PC-3 (cell line): ENCODE data around the gene ZNF557. TPM values are rescaled to one million over a fixed set of nuclear protein-coding genes. Genes with fewer than 3 reads are reported as not detected.

Experiments
- ATAC-seq: fragments of 200-7000 bp; cut with Tn5 transposase; 2 replicates; pipeline ENCODE4 v1.9.1; 2020; ENCODE audit warnings: mild to moderate bottlenecking, moderate library complexity
- BruUV-seq: library from RNA; stranded (reverse); fragments of 400-500 nt; replicated peaks from 2 replicates; lab custom pipeline; 2021; lab: Mats Ljungman, UMichigan
- CTCF ChIA-PET: fragments of 300-600 bp; sonication (Branson Sonifier 250); formaldehyde crosslinking; loops from one replicate; lab custom pipeline; 2022; ENCODE audit warnings: antibody characterized with exemption; lab: Charles Lee
- POLR2A ChIA-PET: fragments of 300-600 bp; sonication (Branson Sonifier 250); formaldehyde crosslinking; loops from one replicate; lab custom pipeline; 2022; ENCODE audit warnings: antibody characterized with exemption; ENCODE audit not compliant: unreplicated experiment; lab: Charles Lee
- DNase-seq: peaks from one replicate; pipeline ENCODE4 v3.0.0-alpha.2; 2015
- H2AFZ ChIP-seq: fragments of 300-600 bp; sonication (generic); 2 replicates; pipeline ENCODE4 v1.6.0; 2016; ENCODE audit warnings: antibody characterized with exemption, low read length
- H3F3A ChIP-seq: fragments of 300-600 bp; sonication (generic); one replicate; pipeline ENCODE4 v1.6.0; 2017; ENCODE audit warnings: antibody characterized with exemption, low read length, control low read depth, mild to moderate bottlenecking; ENCODE audit not compliant: unreplicated experiment
- H3K27ac ChIP-seq: fragments of 300-600 bp; sonication (generic); 2 replicates; pipeline ENCODE4 v1.5.1; 2016; ENCODE audit warnings: mild to moderate bottlenecking, low read length
- H3K27me3 ChIP-seq: fragments of 300-600 bp; sonication (generic); 2 replicates; pipeline ENCODE4 v1.6.1; 2016; ENCODE audit warnings: low read length, mixed read lengths
- H3K36me3 ChIP-seq: fragments of 300-600 bp; sonication (generic); 2 replicates; pipeline ENCODE4 v1.6.1; 2016; ENCODE audit warnings: low read depth, mixed run types, low read length, mixed read lengths
- H3K4me1 ChIP-seq: fragments of 300-600 bp; sonication (generic); 2 replicates; pipeline ENCODE4 v1.5.1; 2016; ENCODE audit warnings: low read length; ENCODE audit not compliant: insufficient read depth
- H3K4me2 ChIP-seq: fragments of 300-600 bp; sonication (generic); 2 replicates; pipeline ENCODE4 v1.6.0; 2016; ENCODE audit warnings: low read length
- H3K4me3 ChIP-seq: fragments of 300-600 bp; sonication (generic); 2 replicates; pipeline ENCODE4 v1.5.1; 2016; ENCODE audit warnings: mild to moderate bottlenecking, low read length, mixed read lengths
- H3K79me2 ChIP-seq: fragments of 300-600 bp; sonication (generic); 2 replicates; pipeline ENCODE4 v1.6.1; 2017; ENCODE audit warnings: low read length, mixed read lengths
- H3K9ac ChIP-seq: fragments of 300-600 bp; sonication (generic); 2 replicates; pipeline ENCODE4 v1.6.0; 2016; ENCODE audit warnings: mild to moderate bottlenecking, low read length
- H3K9me2 ChIP-seq: fragments of 300-600 bp; sonication (generic); replicated peaks from 2 replicates; pipeline ENCODE4 v1.6.1; 2016; ENCODE audit warnings: mixed run types, low read length, mixed read lengths
- H3K9me3 ChIP-seq: fragments of 300-600 bp; sonication (generic); 2 replicates; pipeline ENCODE4 v1.6.1; 2016; ENCODE audit warnings: low read length, mixed read lengths
- H4K20me1 ChIP-seq: fragments of 300-600 bp; sonication (generic); 2 replicates; pipeline ENCODE4 v1.6.1; 2016; ENCODE audit warnings: low read length, mixed read lengths
- EZH2 ChIP-seq: fragments of 300-600 bp; sonication (generic); IDR thresholded peaks from one replicate; pipeline ENCODE4 v1.6.1; 2017; ENCODE audit warnings: antibody characterized with exemption, mild to moderate bottlenecking, low read length; ENCODE audit not compliant: unreplicated experiment
- EZH2phosphoT487 ChIP-seq: fragments of 300-600 bp; sonication (generic); IDR thresholded peaks from 2 replicates; pipeline ENCODE4 v1.6.1; 2018; ENCODE audit warnings: mild to moderate bottlenecking, antibody characterized with exemption, low read length, borderline replicate concordance
- intact Hi-C: fragments of 100-400 bp; cut with micrococcal nuclease; formaldehyde crosslinking; loops from 2 replicates; pipeline ENCODE4 v1.9.0; 2023
- total RNA-seq: library from RNA; depleted of rRNA; stranded (reverse); fragments of >200 nt; gene quantifications from 2 replicates; pipeline ENCODE4 v1.2.3, GENCODE V29; 2014
- TF ChIP-seq, protein P1 (sequence below): fragments of 300-600 bp; sonication (generic); conservative IDR thresholded peaks from 2 replicates; pipeline ENCODE4 v1.5.1; 2017; ENCODE audit warnings: antibody characterized with exemption, low read depth, mild to moderate bottlenecking, low read length

ZNF557 gene
- total RNA-seq, 1 experiment from 2014 or later, result 13.7 TPM

DNA sequence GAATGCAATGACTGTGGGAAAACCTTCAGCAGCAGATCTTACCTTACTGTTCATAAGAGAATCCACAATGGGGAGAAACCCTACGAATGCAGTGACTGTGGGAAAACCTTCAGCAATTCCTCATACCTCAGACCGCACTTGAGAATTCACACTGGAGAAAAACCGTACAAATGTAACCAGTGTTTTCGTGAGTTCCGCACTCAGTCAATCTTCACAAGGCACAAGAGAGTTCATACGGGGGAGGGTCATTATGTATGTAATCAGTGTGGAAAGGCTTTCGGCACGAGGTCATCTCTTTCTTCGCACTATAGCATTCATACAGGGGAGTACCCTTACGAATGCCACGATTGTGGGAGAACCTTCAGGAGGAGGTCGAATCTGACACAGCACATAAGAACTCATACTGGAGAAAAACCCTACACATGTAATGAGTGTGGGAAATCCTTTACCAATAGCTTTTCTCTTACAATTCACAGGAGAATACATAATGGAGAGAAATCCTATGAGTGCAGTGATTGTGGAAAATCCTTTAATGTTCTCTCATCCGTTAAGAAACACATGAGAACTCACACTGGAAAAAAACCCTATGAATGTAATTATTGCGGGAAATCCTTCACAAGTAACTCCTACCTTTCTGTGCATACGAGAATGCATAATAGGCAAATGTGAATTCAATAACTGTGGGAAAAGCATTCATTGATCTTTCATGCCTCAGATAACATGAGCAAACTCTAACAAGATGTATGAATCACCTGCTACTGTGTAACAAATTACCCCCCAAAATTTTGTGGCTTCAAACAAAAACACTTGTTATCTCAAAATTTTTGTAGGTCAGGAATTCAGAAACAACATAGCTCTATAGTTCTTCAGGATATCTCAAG lies 13.8 kb downstream of the ZNF557 start:
- Histone ChIP-seq H3K4me2 (no peak overlapping the region), H2AFZ (no peak overlapping the region), H3K27me3 (no peaks in the 10 kb centered on the region), H3F3A (no peaks in the 10 kb centered on the region), H3K9me3 (peaks cover 68% of the 10 kb centered on the region), H3K9ac (no peak overlapping the region), H3K4me3 (peak overlapping the region; percentile 26; the same call in 1 of the 2 replicates), H3K9me2 (no peaks in the 10 kb centered on the region), H3K4me1 (no peaks in the 10 kb centered on the region), H3K36me3 (peaks cover 79% of the 10 kb centered on the region), H4K20me1 (no peaks in the 10 kb centered on the region), H3K27ac (no peak overlapping the region), H3K79me2 (no peaks in the 10 kb centered on the region)
- DNase-seq (peak; percentile 24), ATAC-seq (no peak)
- TF ChIP-seq, protein P1, sequence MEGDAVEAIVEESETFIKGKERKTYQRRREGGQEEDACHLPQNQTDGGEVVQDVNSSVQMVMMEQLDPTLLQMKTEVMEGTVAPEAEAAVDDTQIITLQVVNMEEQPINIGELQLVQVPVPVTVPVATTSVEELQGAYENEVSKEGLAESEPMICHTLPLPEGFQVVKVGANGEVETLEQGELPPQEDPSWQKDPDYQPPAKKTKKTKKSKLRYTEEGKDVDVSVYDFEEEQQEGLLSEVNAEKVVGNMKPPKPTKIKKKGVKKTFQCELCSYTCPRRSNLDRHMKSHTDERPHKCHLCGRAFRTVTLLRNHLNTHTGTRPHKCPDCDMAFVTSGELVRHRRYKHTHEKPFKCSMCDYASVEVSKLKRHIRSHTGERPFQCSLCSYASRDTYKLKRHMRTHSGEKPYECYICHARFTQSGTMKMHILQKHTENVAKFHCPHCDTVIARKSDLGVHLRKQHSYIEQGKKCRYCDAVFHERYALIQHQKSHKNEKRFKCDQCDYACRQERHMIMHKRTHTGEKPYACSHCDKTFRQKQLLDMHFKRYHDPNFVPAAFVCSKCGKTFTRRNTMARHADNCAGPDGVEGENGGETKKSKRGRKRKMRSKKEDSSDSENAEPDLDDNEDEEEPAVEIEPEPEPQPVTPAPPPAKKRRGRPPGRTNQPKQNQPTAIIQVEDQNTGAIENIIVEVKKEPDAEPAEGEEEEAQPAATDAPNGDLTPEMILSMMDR, result no peak
- TF ChIP-seq EZH2phosphoT487 (no peak), EZH2 (no peak)
- POLR2A ChIA-PET, result no interaction called here
- intact Hi-C loops, result no loop called here
- CTCF ChIA-PET, result no interaction called here
- TSS peak; percentile 13 for BruUV-seq

DNA sequence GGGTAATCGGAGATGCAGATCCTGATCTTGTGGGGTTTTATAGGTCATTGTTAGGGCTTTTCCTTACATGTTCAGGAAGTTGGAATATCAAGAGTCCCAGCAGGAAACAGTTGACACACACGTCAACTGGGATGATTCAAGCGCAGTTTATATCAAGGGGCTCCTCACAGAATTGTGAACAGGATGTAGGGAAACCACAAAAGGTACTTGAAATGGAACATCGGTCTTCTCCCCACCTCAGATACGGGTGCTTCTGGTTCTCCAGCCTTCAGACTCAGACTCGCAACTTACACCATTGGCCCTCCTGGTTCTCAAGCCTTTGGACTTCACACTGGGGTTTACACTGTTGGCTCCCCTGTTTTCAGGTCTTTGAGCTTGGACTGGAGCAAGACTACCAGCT lies 19.5 kb downstream of the ZNF557 start:
- BruUV-seq, result no TSS peak

More for the DNA sequence above, 19.5 kb downstream of the ZNF557 start:
- ChIA-PET CTCF (no interaction called here), POLR2A (no interaction called here)
- Histone ChIP-seq H4K20me1 (no peaks in the 10 kb centered on the region), H3K9me2 (no peaks in the 10 kb centered on the region), H3K4me3 (no peak overlapping the region), H2AFZ (no peak overlapping the region), H3K27me3 (no peaks in the 10 kb centered on the region), H3K79me2 (no peaks in the 10 kb centered on the region), H3K4me1 (no peaks in the 10 kb centered on the region), H3F3A (no peaks in the 10 kb centered on the region), H3K27ac (no peak overlapping the region), H3K9ac (no peak overlapping the region), H3K4me2 (no peak overlapping the region), H3K36me3 (peaks cover 31% of the 10 kb centered on the region), H3K9me3 (peaks cover 31% of the 10 kb centered on the region)
- no peak for ATAC-seq
- intact Hi-C loops, result no loop called here
- DNase-seq, result no peak
- TF ChIP-seq EZH2phosphoT487 (no peak), EZH2 (no peak)
- TF ChIP-seq, protein P1, result no peak
